PC-9 (cell line): ENCODE data around the gene CES5A. TPM values are rescaled to one million over a fixed set of nuclear protein-coding genes. Genes with fewer than 3 reads are reported as not detected.
"Not testable (repeated sequence)": the region's sequence is repeated elsewhere in the genome, so short reads cannot be mapped to it uniquely, and the experiment has no call there.

Experiments
- BruUV-seq: library from RNA; stranded (reverse); fragments of 400-500 nt; replicated peaks from 2 replicates; lab custom pipeline; 2021; lab: Mats Ljungman, UMichigan
- CTCF ChIA-PET: fragments of 300-600 bp; sonication (Branson Sonifier 250); formaldehyde crosslinking; loops from one replicate; lab custom pipeline; 2022; ENCODE audit warnings: antibody characterized with exemption; lab: Charles Lee
- POLR2A ChIA-PET: fragments of 300-600 bp; sonication (Branson Sonifier 250); formaldehyde crosslinking; loops from one replicate; lab custom pipeline; 2022; ENCODE audit warnings: antibody characterized with exemption; ENCODE audit not compliant: unreplicated experiment; lab: Charles Lee
- DNase-seq, 2 experiments: peaks; one replicate each; pipeline versions ENCODE4 v3.0.0 to v3.0.0-alpha.2; 2015 to 2022; ENCODE audit warnings: mixed read lengths in 1 of 2
- H2AFZ ChIP-seq: fragments of 200-600 bp; sonication (generic); 2 replicates; pipeline ENCODE4 v1.8.1; 2017; ENCODE audit warnings: antibody characterized with exemption
- H3F3A ChIP-seq: fragments of 200-600 bp; sonication (generic); 2 replicates; pipeline ENCODE4 v1.8.1; 2017; ENCODE audit warnings: antibody characterized with exemption, mild to moderate bottlenecking, low read depth; ENCODE audit not compliant: insufficient read depth
- H3K27ac ChIP-seq: fragments of 200-600 bp; sonication (generic); 2 replicates; pipeline ENCODE4 v1.6.1; 2016; ENCODE audit warnings: mixed run types
- H3K27me3 ChIP-seq: fragments of 200-600 bp; sonication (generic); 2 replicates; pipeline ENCODE4 v1.6.1; 2016; ENCODE audit warnings: low read depth, mixed run types; ENCODE audit not compliant: insufficient read depth
- H3K36me3 ChIP-seq: fragments of 200-600 bp; sonication (generic); 2 replicates; pipeline ENCODE4 v1.6.1; 2016; ENCODE audit warnings: low read depth, mixed run types
- H3K4me1 ChIP-seq: fragments of 200-600 bp; sonication (generic); replicated peaks from 2 replicates; pipeline ENCODE4 v1.6.1; 2016; ENCODE audit warnings: mixed run types; ENCODE audit not compliant: insufficient read depth
- H3K4me2 ChIP-seq: fragments of 200-600 bp; sonication (generic); 2 replicates; pipeline ENCODE4 v1.6.1; 2017; ENCODE audit warnings: mixed run types
- H3K4me3 ChIP-seq: fragments of 200-600 bp; sonication (generic); 2 replicates; pipeline ENCODE4 v1.6.1; 2016; ENCODE audit warnings: mixed run types
- H3K79me2 ChIP-seq: fragments of 200-600 bp; sonication (generic); 2 replicates; pipeline ENCODE4 v1.6.1; 2017; ENCODE audit warnings: low read depth, mixed run types
- H3K9me2 ChIP-seq: fragments of 200-600 bp; sonication (generic); 2 replicates; pipeline ENCODE4 v1.8.1; 2017; ENCODE audit warnings: mild to moderate bottlenecking; ENCODE audit not compliant: insufficient read depth
- H3K9me3 ChIP-seq: fragments of 200-600 bp; sonication (generic); 2 replicates; pipeline ENCODE4 v1.8.1; 2016; ENCODE audit warnings: low read depth; ENCODE audit not compliant: insufficient read depth
- H4K20me1 ChIP-seq: fragments of 200-600 bp; sonication (generic); 2 replicates; pipeline ENCODE4 v1.8.1; 2017; ENCODE audit not compliant: insufficient read depth
- CTCF ChIP-seq: fragments of 200-600 bp; sonication (generic); conservative IDR thresholded peaks from 2 replicates; pipeline ENCODE4 v1.6.1; 2017; ENCODE audit warnings: mixed run types, antibody characterized with exemption, mild to moderate bottlenecking, moderate library complexity
- EZH2 ChIP-seq: fragments of 200-600 bp; sonication (generic); IDR thresholded peaks from 2 replicates; pipeline ENCODE4 v1.8.0; 2017; ENCODE audit warnings: antibody characterized with exemption, low read depth
- intact Hi-C: fragments of 100-400 bp; cut with micrococcal nuclease; formaldehyde crosslinking; loops from one replicate; pipeline ENCODE4 v1.10.0; 2022; ENCODE audit not compliant: unreplicated experiment
- total RNA-seq: library from RNA; stranded (reverse); gene quantifications from 2 replicates; pipeline ENCODE4 v1.2.3, GENCODE V29; 2021

CES5A gene
- total RNA-seq, 1 experiment from 2014 or later = not detected

GRCh38 chr16:55836158-55836611, 39.0 kb downstream of the CES5A start:
- POLR2A ChIA-PET = no interaction called here
- peak overlapping the region; percentile 63; the same call in 1 of the 2 replicates for H2AFZ ChIP-seq
- no peak overlapping the region for H3K4me3 ChIP-seq
- H3K79me2 ChIP-seq = no peaks in the 10 kb centered on the region
- no peaks in the 10 kb centered on the region for H3K27me3 ChIP-seq
- BruUV-seq = no TSS peak
- H4K20me1 ChIP-seq = no peaks in the 10 kb centered on the region
- no peaks in the 10 kb centered on the region for H3K36me3 ChIP-seq
- DNase-seq = peak; percentile 50 to 87
- CTCF ChIA-PET = interaction anchor here (0.5 to 0.6 kb wide), 2 partner anchors 342 to 463 kb away, joined by 7 to 9 read pairs; no protein-coding TSS in a partner anchor
- H3K4me2 ChIP-seq = peak overlapping the region; percentile 60
- peak overlapping the region; percentile 100 for H3K27ac ChIP-seq
- H3K9me3 ChIP-seq = no peaks in the 10 kb centered on the region
- H3F3A ChIP-seq = peaks cover 11% of the 10 kb centered on the region
- TF ChIP-seq CTCF (no peak), EZH2 (no peak)
- intact Hi-C loops = loop anchor here (10.0 kb wide), 1 partner anchor 81 kb away; no protein-coding TSS in a partner anchor
- H3K4me1 ChIP-seq = peaks cover 35% of the 10 kb centered on the region
- H3K9me2 ChIP-seq = no peaks in the 10 kb centered on the region

GRCh38 chr16:55835581-55835980, 39.6 kb downstream of the CES5A start:
- no TSS peak for BruUV-seq
- H3K9me2 ChIP-seq = no peaks in the 10 kb centered on the region
- no peaks in the 10 kb centered on the region for H4K20me1 ChIP-seq
- no peak for DNase-seq
- ChIA-PET CTCF (interaction anchor here (0.6 kb wide), 1 partner anchor 342 kb away, joined by 9 read pairs; no protein-coding TSS in a partner anchor), POLR2A (no interaction called here)
- H3K27me3 ChIP-seq = no peaks in the 10 kb centered on the region
- peaks cover 35% of the 10 kb centered on the region for H3K4me1 ChIP-seq
- H2AFZ ChIP-seq = no peak overlapping the region
- peaks cover 11% of the 10 kb centered on the region for H3F3A ChIP-seq
- H3K9me3 ChIP-seq = no peaks in the 10 kb centered on the region
- no peak for TF ChIP-seq CTCF
- TF ChIP-seq EZH2 = no peak
- no peaks in the 10 kb centered on the region for H3K36me3 ChIP-seq
- H3K4me3 ChIP-seq = no peak overlapping the region
- peak overlapping the region; percentile 100 for H3K27ac ChIP-seq
- H3K4me2 ChIP-seq = peak overlapping the region; percentile 42
- intact Hi-C loops = loop anchor here (10.0 kb wide), 1 partner anchor 81 kb away; no protein-coding TSS in a partner anchor
- H3K79me2 ChIP-seq = no peaks in the 10 kb centered on the region

GRCh38 chr16:55835173-55835572, 40.0 kb downstream of the CES5A start:
- H3K36me3 ChIP-seq, POLR2A ChIA-PET, DNase-seq, H2AFZ ChIP-seq, H3K27me3 ChIP-seq, H3K79me2 ChIP-seq, BruUV-seq, H3K9me3 ChIP-seq, H3K9me2 ChIP-seq, H4K20me1 ChIP-seq, CTCF ChIA-PET, H3K4me3 ChIP-seq: not testable (repeated sequence)
- H3K4me1 ChIP-seq = peaks cover 35% of the 10 kb centered on the region
- peak overlapping the region; percentile 42; the same call in 1 of the 2 replicates for H3K4me2 ChIP-seq
- intact Hi-C loops = loop anchor here (10.0 kb wide), 1 partner anchor 80 kb away; no protein-coding TSS in a partner anchor
- peaks cover 11% of the 10 kb centered on the region for H3F3A ChIP-seq
- peak overlapping the region; percentile 100 for H3K27ac ChIP-seq
